ENCODE data around the gene BAIAP2L2. TPM values are rescaled to one million over a fixed set of nuclear protein-coding genes. Genes with fewer than 3 reads are reported as not detected.

Gene BAIAP2L2
- polyA plus RNA-seq, 1 donor from 2014 or later: 2.3 TPM

DNA sequence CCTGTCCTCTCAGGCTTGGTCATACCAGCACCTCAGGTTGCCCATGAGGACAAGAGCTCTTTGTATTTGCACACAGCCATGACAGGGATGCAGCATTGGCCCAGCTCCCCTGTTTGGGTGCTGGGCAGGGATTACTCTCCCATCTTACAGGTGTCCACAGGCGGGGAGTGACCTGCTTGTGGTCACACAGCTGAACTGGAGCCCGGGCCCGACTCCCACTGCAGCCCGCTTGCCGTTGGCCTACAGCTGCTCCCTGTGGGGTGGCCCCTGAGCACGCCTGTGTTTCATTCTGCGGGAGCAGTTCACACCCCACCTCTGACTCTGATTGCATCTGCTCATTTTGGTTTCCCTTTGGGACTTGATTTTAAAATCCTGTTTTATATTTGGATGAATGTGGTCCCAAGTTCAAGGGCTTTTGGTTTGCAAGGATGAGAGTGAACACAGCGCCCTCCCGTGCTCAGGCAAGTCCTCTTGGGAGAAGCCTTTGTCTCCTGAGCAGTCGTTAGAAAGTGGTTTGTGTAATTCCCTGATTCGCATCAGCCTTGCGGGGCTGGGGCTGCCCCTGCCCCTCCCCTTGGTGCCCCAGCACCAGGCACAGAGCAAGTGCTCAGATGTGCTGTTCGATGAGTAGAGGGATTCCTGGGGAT lies 44.0 kb downstream of the BAIAP2L2 start:
- no peaks in the 10 kb centered on the region for H3F3A ChIP-seq (ENCODE audit: insufficient read depth, low read length, poor library complexity, severe bottlenecking)
- no peaks in the 10 kb centered on the region for H3K9me3 ChIP-seq (ENCODE audit: low read length)
- no peak overlapping the region for H2AFZ ChIP-seq (ENCODE audit: low read depth, low read length)
- H3K9ac ChIP-seq (ENCODE audit: low read length): no peak overlapping the region
- no peaks in the 10 kb centered on the region for H3K27me3 ChIP-seq (ENCODE audit: insufficient read depth, low read depth, low read length)
- no peak overlapping the region for H3K4me3 ChIP-seq (ENCODE audit: low read length)
- no peaks in the 10 kb centered on the region for H3K9me2 ChIP-seq (ENCODE audit: insufficient read depth, low read length)
- no peaks in the 10 kb centered on the region for H4K20me1 ChIP-seq (ENCODE audit: insufficient read depth)
- H3K27ac ChIP-seq (ENCODE audit: low read length): no peak overlapping the region
- H3K79me2 ChIP-seq (replicated peaks; ENCODE audit: insufficient read depth, low read length): no peaks in the 10 kb centered on the region
- TF ChIP-seq RAD21 (conservative IDR thresholded peaks at IDR 0.05): no peak
- no peak for TF ChIP-seq TAF1 (IDR thresholded peaks at IDR 0.05; ENCODE audit: low read depth)
- no peak for TF ChIP-seq EZH2 (IDR thresholded peaks at IDR 0.05; ENCODE audit: borderline replicate concordance, insufficient read depth, low read length, poor library complexity, severe bottlenecking)
- TF ChIP-seq, protein P1, sequence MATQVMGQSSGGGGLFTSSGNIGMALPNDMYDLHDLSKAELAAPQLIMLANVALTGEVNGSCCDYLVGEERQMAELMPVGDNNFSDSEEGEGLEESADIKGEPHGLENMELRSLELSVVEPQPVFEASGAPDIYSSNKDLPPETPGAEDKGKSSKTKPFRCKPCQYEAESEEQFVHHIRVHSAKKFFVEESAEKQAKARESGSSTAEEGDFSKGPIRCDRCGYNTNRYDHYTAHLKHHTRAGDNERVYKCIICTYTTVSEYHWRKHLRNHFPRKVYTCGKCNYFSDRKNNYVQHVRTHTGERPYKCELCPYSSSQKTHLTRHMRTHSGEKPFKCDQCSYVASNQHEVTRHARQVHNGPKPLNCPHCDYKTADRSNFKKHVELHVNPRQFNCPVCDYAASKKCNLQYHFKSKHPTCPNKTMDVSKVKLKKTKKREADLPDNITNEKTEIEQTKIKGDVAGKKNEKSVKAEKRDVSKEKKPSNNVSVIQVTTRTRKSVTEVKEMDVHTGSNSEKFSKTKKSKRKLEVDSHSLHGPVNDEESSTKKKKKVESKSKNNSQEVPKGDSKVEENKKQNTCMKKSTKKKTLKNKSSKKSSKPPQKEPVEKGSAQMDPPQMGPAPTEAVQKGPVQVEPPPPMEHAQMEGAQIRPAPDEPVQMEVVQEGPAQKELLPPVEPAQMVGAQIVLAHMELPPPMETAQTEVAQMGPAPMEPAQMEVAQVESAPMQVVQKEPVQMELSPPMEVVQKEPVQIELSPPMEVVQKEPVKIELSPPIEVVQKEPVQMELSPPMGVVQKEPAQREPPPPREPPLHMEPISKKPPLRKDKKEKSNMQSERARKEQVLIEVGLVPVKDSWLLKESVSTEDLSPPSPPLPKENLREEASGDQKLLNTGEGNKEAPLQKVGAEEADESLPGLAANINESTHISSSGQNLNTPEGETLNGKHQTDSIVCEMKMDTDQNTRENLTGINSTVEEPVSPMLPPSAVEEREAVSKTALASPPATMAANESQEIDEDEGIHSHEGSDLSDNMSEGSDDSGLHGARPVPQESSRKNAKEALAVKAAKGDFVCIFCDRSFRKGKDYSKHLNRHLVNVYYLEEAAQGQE (IDR thresholded peaks at IDR 0.05; ENCODE audit: borderline replicate concordance): no peak
- no peak for TF ChIP-seq MXI1 (conservative IDR thresholded peaks at IDR 0.05; ENCODE audit: poor library complexity, severe bottlenecking)
- no peak for TF ChIP-seq POLR2AphosphoS5 (IDR thresholded peaks at IDR 0.05)
- TF ChIP-seq SMC3 (conservative IDR thresholded peaks at IDR 0.05; ENCODE audit: poor library complexity): no peak
- TF ChIP-seq EP300 (conservative IDR thresholded peaks at IDR 0.05; ENCODE audit: poor library complexity, severe bottlenecking): no peak
- TF ChIP-seq, protein P2, sequence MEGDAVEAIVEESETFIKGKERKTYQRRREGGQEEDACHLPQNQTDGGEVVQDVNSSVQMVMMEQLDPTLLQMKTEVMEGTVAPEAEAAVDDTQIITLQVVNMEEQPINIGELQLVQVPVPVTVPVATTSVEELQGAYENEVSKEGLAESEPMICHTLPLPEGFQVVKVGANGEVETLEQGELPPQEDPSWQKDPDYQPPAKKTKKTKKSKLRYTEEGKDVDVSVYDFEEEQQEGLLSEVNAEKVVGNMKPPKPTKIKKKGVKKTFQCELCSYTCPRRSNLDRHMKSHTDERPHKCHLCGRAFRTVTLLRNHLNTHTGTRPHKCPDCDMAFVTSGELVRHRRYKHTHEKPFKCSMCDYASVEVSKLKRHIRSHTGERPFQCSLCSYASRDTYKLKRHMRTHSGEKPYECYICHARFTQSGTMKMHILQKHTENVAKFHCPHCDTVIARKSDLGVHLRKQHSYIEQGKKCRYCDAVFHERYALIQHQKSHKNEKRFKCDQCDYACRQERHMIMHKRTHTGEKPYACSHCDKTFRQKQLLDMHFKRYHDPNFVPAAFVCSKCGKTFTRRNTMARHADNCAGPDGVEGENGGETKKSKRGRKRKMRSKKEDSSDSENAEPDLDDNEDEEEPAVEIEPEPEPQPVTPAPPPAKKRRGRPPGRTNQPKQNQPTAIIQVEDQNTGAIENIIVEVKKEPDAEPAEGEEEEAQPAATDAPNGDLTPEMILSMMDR (IDR thresholded peaks at IDR 0.05; ENCODE audit: poor library complexity, severe bottlenecking): no peak
- H3K36me3 ChIP-seq (ENCODE audit: insufficient read depth, low read length): no peaks in the 10 kb centered on the region
- H3K4me2 ChIP-seq (ENCODE audit: low read length): no peak overlapping the region

DNA sequence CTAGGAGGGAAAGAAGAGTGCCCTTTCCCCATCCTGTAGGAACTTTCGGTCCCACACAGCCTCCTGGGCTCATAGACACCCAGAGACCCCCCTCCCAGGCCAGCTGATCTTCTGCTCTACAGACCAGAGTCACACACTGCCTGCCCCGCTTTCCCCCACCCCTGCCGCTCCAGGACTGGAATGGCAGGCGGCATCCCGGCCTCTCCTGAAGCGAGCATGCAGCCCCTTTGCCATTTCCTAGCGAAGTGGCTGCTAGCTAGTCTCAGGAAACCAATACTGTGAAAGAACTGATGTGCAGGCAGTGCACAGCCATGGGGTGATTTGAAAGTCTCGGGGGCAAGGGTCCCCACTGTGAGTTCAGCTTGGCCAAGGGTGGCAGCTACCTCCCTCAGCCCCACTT lies 44.9 kb downstream of the BAIAP2L2 start:
- H3K9ac ChIP-seq (ENCODE audit: low read length): no peak overlapping the region
- no peak overlapping the region for H3K4me2 ChIP-seq (ENCODE audit: low read length)
- H3K36me3 ChIP-seq (ENCODE audit: insufficient read depth, low read length): no peaks in the 10 kb centered on the region
- H3K9me2 ChIP-seq (ENCODE audit: insufficient read depth, low read length): no peaks in the 10 kb centered on the region
- no peak overlapping the region for H3K4me3 ChIP-seq (ENCODE audit: low read length)
- H3K27ac ChIP-seq (ENCODE audit: low read length): no peak overlapping the region
- no peaks in the 10 kb centered on the region for H4K20me1 ChIP-seq (ENCODE audit: insufficient read depth)
- H3K79me2 ChIP-seq (replicated peaks; ENCODE audit: insufficient read depth, low read length): no peaks in the 10 kb centered on the region
- H3K27me3 ChIP-seq (ENCODE audit: insufficient read depth, low read depth, low read length): no peaks in the 10 kb centered on the region
- H3K9me3 ChIP-seq (ENCODE audit: low read length): no peaks in the 10 kb centered on the region
- H3F3A ChIP-seq (ENCODE audit: insufficient read depth, low read length, poor library complexity, severe bottlenecking): no peaks in the 10 kb centered on the region
- no peak overlapping the region for H2AFZ ChIP-seq (ENCODE audit: low read depth, low read length)
- TF ChIP-seq EP300 (conservative IDR thresholded peaks at IDR 0.05; ENCODE audit: poor library complexity, severe bottlenecking): no peak
- no peak for TF ChIP-seq MXI1 (conservative IDR thresholded peaks at IDR 0.05; ENCODE audit: poor library complexity, severe bottlenecking)
- TF ChIP-seq, protein P2 (IDR thresholded peaks at IDR 0.05; ENCODE audit: poor library complexity, severe bottlenecking): no peak
- TF ChIP-seq, protein P1 (IDR thresholded peaks at IDR 0.05; ENCODE audit: borderline replicate concordance): no peak
- no peak for TF ChIP-seq POLR2AphosphoS5 (IDR thresholded peaks at IDR 0.05)
- TF ChIP-seq TAF1 (IDR thresholded peaks at IDR 0.05; ENCODE audit: low read depth): no peak
- no peak for TF ChIP-seq SMC3 (conservative IDR thresholded peaks at IDR 0.05; ENCODE audit: poor library complexity)
- no peak for TF ChIP-seq RAD21 (conservative IDR thresholded peaks at IDR 0.05)
- no peak for TF ChIP-seq EZH2 (IDR thresholded peaks at IDR 0.05; ENCODE audit: borderline replicate concordance, insufficient read depth, low read length, poor library complexity, severe bottlenecking)

Measured in neural cell (in vitro differentiated cells).